K562 (cell line): ENCODE results near the gene STUM.

ENCODE experiments used
- JUND ChIP-seq, 2 experiments: IDR thresholded peaks; 2 replicates in 1 of 2; 3 replicates in 1 of 2; pipeline ENCODE4 v1.6.1; 2011; ENCODE audit warnings: borderline replicate concordance in 2 of 2, low read depth in 2 of 2, low read length in 2 of 2, improper control_type of control experiment in 1 of 2, missing biosample characterization in 1 of 2, missing genetic modification characterization in 1 of 2, missing genetic modification reagents in 1 of 2
- NR1H2 ChIP-seq: sonication (generic); formaldehyde crosslinking; IDR thresholded peaks from 2 replicates; pipeline ENCODE4 v1.4.0; 2020; ENCODE audit warnings: mild to moderate bottlenecking, missing genetic modification reagents
- PHF21A ChIP-seq: fragments of 450-650 bp; IDR thresholded peaks from 2 replicates; pipeline ENCODE4 v1.6.1; 2017; ENCODE audit warnings: low read depth, borderline replicate concordance
- STAT5A ChIP-seq: IDR thresholded peaks from 2 replicates; pipeline ENCODE4 v1.6.1; 2012; ENCODE audit warnings: low read length, inconsistent platforms, borderline replicate concordance
- ZNF175 ChIP-seq: fragments of 200-800 bp; sonication (Bioruptor generic); IDR thresholded peaks from 2 replicates; pipeline ENCODE4 v1.6.1; 2016; ENCODE audit warnings: low read depth, mild to moderate bottlenecking, missing genetic modification characterization, missing compliant biosample characterization
- TF ChIP-seq, protein P1 (sequence below): fragments of 250-450 bp; sonication (Bioruptor Pico); IDR thresholded peaks from 2 replicates; pipeline ENCODE4 v1.4.0; 2020; ENCODE audit warnings: mild to moderate bottlenecking, moderate library complexity
- TF ChIP-seq, protein P2 (sequence below), 3 experiments: IDR thresholded peaks in 2 of 3; conservative IDR thresholded peaks in 1 of 3; 2 replicates each; pipeline ENCODE4 v1.5.1; 2011 to 2012; ENCODE audit warnings: low read length in 3 of 3, mild to moderate bottlenecking in 3 of 3, control low read depth in 2 of 3, improper control_type of control experiment in 1 of 3, inconsistent platforms in 1 of 3, low read depth in 1 of 3, mixed read lengths in 1 of 3, moderate library complexity in 1 of 3; ENCODE audit not compliant: insufficient read depth in 2 of 3

DNA sequence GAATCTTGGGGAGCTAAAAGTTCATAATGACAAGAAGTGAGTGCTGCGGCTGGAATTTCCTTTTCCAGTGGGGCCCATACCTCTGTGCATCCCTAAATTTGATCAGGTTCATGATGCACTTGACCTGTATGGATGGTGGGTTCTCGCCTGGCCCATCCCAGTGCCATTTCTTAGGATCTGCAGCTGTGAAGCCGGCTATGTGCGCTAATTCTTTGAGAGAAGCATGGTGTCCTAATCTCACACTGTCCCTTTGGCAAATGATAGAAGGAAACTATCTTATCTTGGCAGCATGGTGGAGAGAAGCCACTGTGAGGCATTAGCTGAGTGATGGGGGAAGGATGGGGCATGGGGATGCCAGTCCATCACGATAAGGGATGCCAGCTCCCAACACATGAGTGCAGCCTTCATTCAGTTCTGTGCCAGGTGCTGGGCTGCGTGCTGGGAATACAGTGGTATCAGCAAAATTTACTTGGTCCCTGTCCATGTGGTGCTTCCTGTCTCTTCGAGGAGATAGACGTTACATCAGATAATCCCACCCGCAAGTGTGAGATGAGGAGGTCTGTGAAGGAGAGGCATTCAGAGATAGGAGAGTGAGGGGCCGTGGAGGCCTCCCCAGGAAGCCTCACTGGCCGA, 30.5 kb downstream of the STUM start:
- TF ChIP-seq STAT5A (no peak), NR1H2 (no peak), ZNF175 (CRISPR knock-in tag) (no peak), PHF21A (no peak), JUND (IDR thresholded peaks at IDR 0.05; ENCODE audit: borderline replicate concordance, low read depth, low read length) (no peak), JUND (tag; IDR thresholded peaks at IDR 0.05; ENCODE audit: borderline replicate concordance, low read depth, low read length) (no peak)
- TF ChIP-seq, protein P1, sequence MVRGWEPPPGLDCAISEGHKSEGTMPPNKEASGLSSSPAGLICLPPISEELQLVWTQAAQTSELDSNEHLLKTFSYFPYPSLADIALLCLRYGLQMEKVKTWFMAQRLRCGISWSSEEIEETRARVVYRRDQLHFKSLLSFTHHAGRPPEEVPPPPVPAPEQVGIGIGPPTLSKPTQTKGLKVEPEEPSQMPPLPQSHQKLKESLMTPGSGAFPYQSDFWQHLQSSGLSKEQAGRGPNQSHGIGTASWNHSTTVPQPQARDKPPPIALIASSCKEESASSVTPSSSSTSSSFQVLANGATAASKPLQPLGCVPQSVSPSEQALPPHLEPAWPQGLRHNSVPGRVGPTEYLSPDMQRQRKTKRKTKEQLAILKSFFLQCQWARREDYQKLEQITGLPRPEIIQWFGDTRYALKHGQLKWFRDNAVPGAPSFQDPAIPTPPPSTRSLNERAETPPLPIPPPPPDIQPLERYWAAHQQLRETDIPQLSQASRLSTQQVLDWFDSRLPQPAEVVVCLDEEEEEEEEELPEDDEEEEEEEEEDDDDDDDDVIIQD, result no peak
- TF ChIP-seq, protein P2, sequence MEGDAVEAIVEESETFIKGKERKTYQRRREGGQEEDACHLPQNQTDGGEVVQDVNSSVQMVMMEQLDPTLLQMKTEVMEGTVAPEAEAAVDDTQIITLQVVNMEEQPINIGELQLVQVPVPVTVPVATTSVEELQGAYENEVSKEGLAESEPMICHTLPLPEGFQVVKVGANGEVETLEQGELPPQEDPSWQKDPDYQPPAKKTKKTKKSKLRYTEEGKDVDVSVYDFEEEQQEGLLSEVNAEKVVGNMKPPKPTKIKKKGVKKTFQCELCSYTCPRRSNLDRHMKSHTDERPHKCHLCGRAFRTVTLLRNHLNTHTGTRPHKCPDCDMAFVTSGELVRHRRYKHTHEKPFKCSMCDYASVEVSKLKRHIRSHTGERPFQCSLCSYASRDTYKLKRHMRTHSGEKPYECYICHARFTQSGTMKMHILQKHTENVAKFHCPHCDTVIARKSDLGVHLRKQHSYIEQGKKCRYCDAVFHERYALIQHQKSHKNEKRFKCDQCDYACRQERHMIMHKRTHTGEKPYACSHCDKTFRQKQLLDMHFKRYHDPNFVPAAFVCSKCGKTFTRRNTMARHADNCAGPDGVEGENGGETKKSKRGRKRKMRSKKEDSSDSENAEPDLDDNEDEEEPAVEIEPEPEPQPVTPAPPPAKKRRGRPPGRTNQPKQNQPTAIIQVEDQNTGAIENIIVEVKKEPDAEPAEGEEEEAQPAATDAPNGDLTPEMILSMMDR (IDR thresholded peaks at IDR 0.05 in 2 of 3, conservative IDR thresholded peaks at IDR 0.05 in 1 of 3; ENCODE audit: insufficient read depth in 2 of 3, low read depth in 1 of 3, low read length in 3 of 3), result no peak
